Smooth muscle cell (in vitro differentiated cells): ENCODE data around the gene OR11H7. TPM values are rescaled to one million over a fixed set of nuclear protein-coding genes. Genes with fewer than 3 reads are reported as not detected.

Experiments
- DNase-seq: peaks from one replicate; lab custom pipeline; 2025; ENCODE audit not compliant: unreplicated experiment; lab: John Stamatoyannopoulos, UW
- H2AFZ ChIP-seq: fragments of 200-600 bp; sonication (generic); 2 replicates; pipeline ENCODE4 v1.6.0; 2016; ENCODE audit warnings: antibody characterized with exemption, low read depth, mild to moderate bottlenecking
- H3F3A ChIP-seq: fragments of 200-600 bp; sonication (generic); 2 replicates; pipeline ENCODE4 v1.6.0; 2017; ENCODE audit warnings: antibody characterized with exemption, low read depth
- H3K27ac ChIP-seq: fragments of 200-600 bp; sonication (generic); 2 replicates; pipeline ENCODE4 v1.5.1; 2016; ENCODE audit warnings: low read depth, mild to moderate bottlenecking
- H3K27me3 ChIP-seq: fragments of 200-600 bp; sonication (generic); 2 replicates; pipeline ENCODE4 v1.6.1; 2016; ENCODE audit warnings: low read depth, mild to moderate bottlenecking
- H3K36me3 ChIP-seq: fragments of 200-600 bp; sonication (generic); 2 replicates; pipeline ENCODE4 v1.5.1; 2016; ENCODE audit warnings: low read depth
- H3K4me1 ChIP-seq: fragments of 200-600 bp; sonication (generic); 2 replicates; pipeline ENCODE4 v1.5.1; 2016; ENCODE audit warnings: low read depth
- H3K4me2 ChIP-seq: fragments of 200-600 bp; sonication (generic); 2 replicates; pipeline ENCODE4 v1.6.0; 2016; ENCODE audit warnings: mild to moderate bottlenecking
- H3K4me3 ChIP-seq: fragments of 200-600 bp; sonication (generic); 2 replicates; pipeline ENCODE4 v1.5.1; 2016; ENCODE audit warnings: mild to moderate bottlenecking
- H3K79me2 ChIP-seq: fragments of 200-600 bp; sonication (generic); 2 replicates; pipeline ENCODE4 v1.6.0; 2016; ENCODE audit warnings: low read depth, mild to moderate bottlenecking
- H3K9ac ChIP-seq: fragments of 200-600 bp; sonication (generic); 2 replicates; pipeline ENCODE4 v1.6.0; 2016; ENCODE audit warnings: low read depth
- H3K9me3 ChIP-seq: fragments of 200-600 bp; sonication (generic); replicated peaks from 2 replicates; pipeline ENCODE4 v1.5.1; 2016; ENCODE audit warnings: low read depth
- H4K20me1 ChIP-seq: fragments of 200-600 bp; sonication (generic); 2 replicates; pipeline ENCODE4 v1.6.0; 2016; ENCODE audit warnings: low read depth
- CTCF ChIP-seq: fragments of 200-600 bp; sonication (generic); IDR thresholded peaks from 2 replicates; pipeline ENCODE4 v1.5.1; 2017; ENCODE audit warnings: borderline replicate concordance, mild to moderate bottlenecking, antibody characterized with exemption; ENCODE audit not compliant: insufficient read depth, poor library complexity, severe bottlenecking
- WGBS: methylation state at CpG from one replicate; pipeline ENCODE4 v1.1.7; 2016; ENCODE audit warnings: low lambda C conversion rate; 5-methylcytosine and 5-hydroxymethylcytosine counted together
- polyA plus RNA-seq: library from polyadenylated mRNA; unstranded; fragments of >200 nt; fragmentation: Nextera tagmentation; extraction: Ambion mirVana; gene quantifications from 2 replicates; pipeline ENCODE4 v1.2.1, GENCODE V29; 2016
- total RNA-seq: library from RNA; depleted of rRNA; stranded (reverse); fragments of >200 nt; gene quantifications from 2 replicates; pipeline ENCODE4 v1.2.3, GENCODE V29; 2014

OR11H7 gene
- total RNA-seq (not detected in 2 replicates), polyA plus RNA-seq (not detected in 2 replicates)

- 72% methylated on average over 1 of the region's 1 CpG for WGBS
- DNase-seq, result no peak
Observed at GRCh38 chr14:20228681-20229080, at the start of gene OR11H7. TSS of gene OR11H7 (plus strand) at chr14:20228981.

GRCh38 chr14:20179218-20179617 lies 49.6 kb upstream of the OR11H7 start:
- Histone ChIP-seq H3K9ac (no peak overlapping the region), H3K4me3 (no peak overlapping the region), H3K9me3 (peaks cover 8% of the 10 kb centered on the region), H2AFZ (no peak overlapping the region), H3K36me3 (no peaks in the 10 kb centered on the region), H3K4me1 (no peaks in the 10 kb centered on the region), H3K27ac (no peak overlapping the region), H3F3A (no peaks in the 10 kb centered on the region), H3K4me2 (no peak overlapping the region), H3K79me2 (no peaks in the 10 kb centered on the region), H4K20me1 (no peaks in the 10 kb centered on the region), H3K27me3 (no peaks in the 10 kb centered on the region)
- WGBS, result 48% methylated on average over 5 of the region's 5 CpGs
- DNase-seq, result no peak
- no peak for TF ChIP-seq CTCF

More at GRCh38 chr14:20228681-20229080, at the start of gene OR11H7:
- Histone ChIP-seq H4K20me1 (no peaks in the 10 kb centered on the region), H3K36me3 (no peaks in the 10 kb centered on the region), H3K27me3 (no peaks in the 10 kb centered on the region), H3K4me3 (no peak within 1 kb of the TSS), H3K4me2 (no peak within 1 kb of the TSS), H3F3A (no peaks in the 10 kb centered on the region), H3K27ac (no peak within 1 kb of the TSS), H3K9me3 (peaks cover 15% of the 10 kb centered on the region), H2AFZ (no peak within 1 kb of the TSS), H3K4me1 (no peaks in the 10 kb centered on the region), H3K9ac (no peak within 1 kb of the TSS), H3K79me2 (no peaks in the 10 kb centered on the region)
- no peak for TF ChIP-seq CTCF

GRCh38 chr14:20179880-20180279 lies 48.9 kb upstream of the OR11H7 start:
- Histone ChIP-seq H3K4me2 (no peak overlapping the region), H3K4me3 (no peak overlapping the region), H3K4me1 (no peaks in the 10 kb centered on the region), H4K20me1 (no peaks in the 10 kb centered on the region), H3K9me3 (peaks cover 8% of the 10 kb centered on the region), H3F3A (no peaks in the 10 kb centered on the region), H3K27ac (no peak overlapping the region), H3K9ac (no peak overlapping the region), H3K27me3 (no peaks in the 10 kb centered on the region), H2AFZ (no peak overlapping the region), H3K36me3 (no peaks in the 10 kb centered on the region), H3K79me2 (no peaks in the 10 kb centered on the region)
- DNase-seq, result no peak
- no peak for TF ChIP-seq CTCF
- 54% methylated on average over 2 of the region's 2 CpGs for WGBS

- Histone ChIP-seq H3K9me3 (peaks cover 8% of the 10 kb centered on the region), H2AFZ (no peak overlapping the region), H3K27ac (no peak overlapping the region), H3F3A (no peaks in the 10 kb centered on the region), H3K36me3 (no peaks in the 10 kb centered on the region), H3K27me3 (no peaks in the 10 kb centered on the region), H3K79me2 (no peaks in the 10 kb centered on the region), H3K4me1 (no peaks in the 10 kb centered on the region), H3K4me3 (no peak overlapping the region), H4K20me1 (no peaks in the 10 kb centered on the region), H3K9ac (no peak overlapping the region), H3K4me2 (no peak overlapping the region)
- TF ChIP-seq CTCF, result no peak
- DNase-seq, result no peak
- WGBS, result 41% methylated on average over 2 of the region's 2 CpGs
Observed at GRCh38 chr14:20180486-20180885, 48.3 kb upstream of the OR11H7 start.
